NCI-H774 (cell line): Measurements from ENCODE around the gene ZNRF4.

ENCODE experiments used
- DNase-seq: peaks from one replicate; lab custom pipeline; 2025; lab: John Stamatoyannopoulos, UW

The ZNRF4 gene

GRCh38 chr19:5440299-5440698, 14.9 kb upstream of the ZNRF4 start:
- DNase-seq, result no peak

GRCh38 chr19:5443723-5444122, 11.5 kb upstream of the ZNRF4 start:
- DNase-seq, result no peak

DNA sequence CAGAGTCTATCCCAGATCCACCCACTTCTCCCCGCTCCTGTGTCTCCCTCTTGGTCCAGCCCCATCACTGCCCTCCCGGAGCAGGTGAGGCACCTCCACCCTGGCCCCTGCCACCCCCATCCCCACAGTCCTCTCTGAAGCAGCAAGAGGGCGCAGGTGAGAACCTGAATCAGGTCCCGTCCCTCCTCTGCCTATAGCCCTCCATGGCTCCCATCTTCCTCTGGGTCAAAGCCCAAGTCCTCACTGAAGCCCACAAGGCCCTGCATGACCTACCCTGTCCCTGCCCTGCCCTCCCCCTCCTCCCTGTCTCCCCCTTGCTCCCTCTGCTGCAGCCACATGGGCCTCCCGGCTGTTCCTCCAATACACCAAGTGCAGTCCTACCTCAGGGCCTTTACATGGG, 10.8 kb upstream of the ZNRF4 start:
- no peak for DNase-seq

GRCh38 chr19:5445071-5445470, 10.1 kb upstream of the ZNRF4 start:
- DNase-seq, result no peak

GRCh38 chr19:5445561-5446055, 9.6 kb upstream of the ZNRF4 start:
- DNase-seq, result no peak

DNA sequence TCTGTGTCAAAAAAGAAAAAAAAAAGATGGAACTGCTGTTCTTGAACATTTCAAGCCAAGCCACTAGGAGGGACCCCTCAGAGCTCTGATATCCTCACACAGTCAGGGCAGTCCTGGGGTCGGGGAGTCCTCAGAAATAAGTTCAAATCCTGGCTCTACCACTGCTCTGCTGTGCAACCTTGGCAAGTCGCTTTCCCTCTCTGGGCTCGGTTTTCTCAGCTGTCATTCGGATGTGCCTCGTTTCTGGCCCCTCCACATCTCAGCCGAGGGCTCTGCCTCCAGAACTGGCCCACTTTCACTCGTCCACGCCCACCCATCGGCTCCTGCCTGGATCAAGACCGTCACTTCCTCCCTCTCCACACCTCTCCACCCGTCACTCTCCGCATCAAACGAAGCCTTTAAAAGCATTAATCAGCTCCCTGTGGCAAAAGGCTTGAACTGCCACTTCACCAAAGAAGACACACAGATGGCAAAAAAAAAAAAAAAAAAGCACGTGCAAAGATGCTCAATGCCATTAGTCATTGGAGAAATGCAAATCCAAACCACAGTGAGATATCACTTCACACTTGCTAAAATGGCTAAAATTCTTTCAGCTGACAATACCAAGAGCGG, 7.4 kb upstream of the ZNRF4 start:
- no peak for DNase-seq

GRCh38 chr19:5448374-5448773, 6.8 kb upstream of the ZNRF4 start:
- no peak for DNase-seq

DNA sequence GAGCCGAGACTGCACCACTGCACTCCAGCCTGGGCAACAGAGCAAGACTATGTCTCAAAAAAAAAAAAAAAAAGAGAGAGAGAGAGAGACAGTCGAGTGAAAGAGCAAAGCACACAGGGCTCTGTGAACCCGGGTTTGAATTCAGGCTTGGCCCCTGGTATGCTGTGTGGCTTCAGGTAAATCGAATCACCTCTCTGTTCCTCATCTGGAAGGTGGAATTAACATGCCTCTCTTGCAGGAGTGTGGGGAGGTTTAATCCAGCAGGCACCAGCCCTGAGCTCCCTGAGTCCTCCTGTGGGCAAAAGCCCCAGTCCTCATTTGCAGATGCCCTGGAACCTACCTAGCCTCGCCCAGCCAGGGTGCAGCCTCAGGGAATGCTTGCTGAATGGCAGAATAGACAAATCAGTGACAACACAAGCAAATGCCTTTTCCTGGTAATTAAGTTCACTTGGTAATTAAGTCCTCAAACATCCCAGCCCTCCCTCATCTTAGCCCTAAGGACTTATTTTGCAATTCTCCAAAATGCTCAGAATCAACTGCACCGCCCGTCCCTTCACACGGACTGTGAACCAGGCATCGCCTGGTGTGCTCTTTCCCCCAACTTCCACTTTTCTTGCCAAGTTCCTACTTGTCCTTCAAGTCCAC, 4.6 kb upstream of the ZNRF4 start:
- DNase-seq, result no peak

GRCh38 chr19:5451494-5451893, 3.7 kb upstream of the ZNRF4 start:
- no peak for DNase-seq

DNA sequence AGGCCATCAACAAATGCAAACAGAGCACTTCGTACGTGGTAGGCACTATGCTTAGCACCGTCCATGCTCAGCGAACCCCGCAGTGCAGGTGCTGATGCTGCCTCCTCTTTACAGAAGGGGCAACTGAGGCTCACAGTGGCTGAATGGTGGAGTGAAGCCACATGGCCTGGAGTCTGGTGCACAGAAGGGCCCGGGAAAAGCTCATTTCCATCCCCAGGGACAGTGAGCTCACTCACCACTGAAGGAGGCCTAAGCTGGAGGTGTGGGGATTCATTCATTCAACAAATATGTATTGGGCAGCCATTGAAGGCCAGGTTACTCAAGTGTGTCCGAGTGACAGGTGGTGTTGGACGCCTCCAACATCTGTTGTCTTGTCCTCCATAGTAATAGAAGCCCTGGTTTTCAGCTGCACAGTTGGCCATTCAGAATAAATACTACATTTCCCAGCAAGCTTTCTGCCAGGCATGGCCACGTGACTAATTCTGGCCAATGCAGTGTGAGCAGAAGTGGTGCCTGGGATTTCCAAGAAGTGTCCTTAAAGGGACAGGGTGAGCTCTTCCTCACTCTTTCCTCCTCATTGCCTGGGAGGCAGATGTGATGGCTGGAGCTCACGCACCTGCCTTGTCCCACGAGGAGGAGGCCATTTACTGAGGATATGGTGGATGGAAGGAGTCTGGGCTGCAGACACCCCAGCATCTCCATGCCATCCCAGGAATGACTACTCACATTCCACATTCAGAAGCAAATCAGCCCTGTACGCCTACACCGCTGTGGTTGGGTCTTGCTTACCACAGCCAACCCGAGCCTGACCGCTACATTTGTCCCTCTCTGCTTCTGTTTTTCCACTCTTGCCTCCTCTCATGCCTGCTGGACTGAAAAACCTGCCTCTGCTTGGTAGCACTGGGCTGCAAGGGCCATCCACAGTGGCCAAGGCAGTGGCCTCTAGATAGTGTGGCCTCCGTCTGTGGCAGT, 2.3 kb upstream of the ZNRF4 start:
- no peak for DNase-seq

DNA sequence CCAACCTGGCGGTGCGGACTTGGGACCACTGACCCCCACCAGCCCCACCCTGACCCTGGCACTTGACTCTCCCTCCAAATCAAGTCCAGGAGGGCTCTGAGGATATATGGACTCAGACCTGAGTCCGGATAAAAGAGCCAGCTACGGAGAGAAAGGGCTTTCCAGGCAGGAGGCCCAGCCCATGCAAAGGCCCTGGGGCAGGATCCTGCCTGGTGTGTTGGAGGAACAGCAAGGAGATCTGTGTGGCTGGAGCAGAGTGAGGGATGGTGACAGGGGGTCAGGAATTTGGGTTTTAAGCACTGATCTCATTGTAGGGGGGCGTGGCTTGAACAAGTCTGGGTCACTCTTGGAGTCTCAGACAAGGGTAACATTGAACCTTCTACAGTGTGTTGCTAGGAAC, 474 bp upstream of the ZNRF4 start:
- no peak for DNase-seq

DNA sequence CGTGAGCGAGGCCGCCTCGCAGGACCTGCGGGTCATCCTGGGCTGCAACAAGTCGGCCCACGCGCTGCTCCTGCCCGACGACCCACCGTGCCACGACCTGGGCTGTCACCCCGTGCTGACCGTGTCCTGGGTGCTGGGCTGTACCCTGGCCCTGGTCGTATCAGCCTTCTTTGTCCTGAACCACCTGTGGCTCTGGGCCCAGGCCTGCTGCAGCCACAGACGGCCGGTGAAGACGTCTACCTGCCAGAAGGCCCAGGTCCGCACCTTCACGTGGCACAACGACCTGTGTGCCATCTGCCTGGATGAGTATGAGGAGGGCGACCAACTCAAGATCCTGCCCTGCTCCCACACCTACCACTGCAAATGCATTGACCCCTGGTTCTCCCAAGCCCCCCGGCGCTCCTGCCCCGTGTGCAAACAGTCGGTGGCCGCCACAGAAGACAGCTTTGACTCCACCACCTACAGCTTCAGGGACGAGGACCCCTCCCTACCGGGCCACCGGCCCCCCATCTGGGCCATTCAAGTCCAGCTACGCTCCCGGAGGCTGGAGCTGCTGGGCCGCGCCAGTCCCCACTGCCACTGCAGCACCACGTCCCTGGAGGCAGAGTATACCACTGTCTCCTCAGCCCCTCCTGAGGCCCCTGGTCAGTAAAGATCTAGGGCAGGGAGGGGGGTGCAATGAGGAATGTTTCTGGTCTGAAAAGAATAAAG, 1.1 kb downstream of the ZNRF4 start:
- DNase-seq, result no peak

GRCh38 chr19:5456841-5457200, 1.6 kb downstream of the ZNRF4 start:
- no peak for DNase-seq

DNA sequence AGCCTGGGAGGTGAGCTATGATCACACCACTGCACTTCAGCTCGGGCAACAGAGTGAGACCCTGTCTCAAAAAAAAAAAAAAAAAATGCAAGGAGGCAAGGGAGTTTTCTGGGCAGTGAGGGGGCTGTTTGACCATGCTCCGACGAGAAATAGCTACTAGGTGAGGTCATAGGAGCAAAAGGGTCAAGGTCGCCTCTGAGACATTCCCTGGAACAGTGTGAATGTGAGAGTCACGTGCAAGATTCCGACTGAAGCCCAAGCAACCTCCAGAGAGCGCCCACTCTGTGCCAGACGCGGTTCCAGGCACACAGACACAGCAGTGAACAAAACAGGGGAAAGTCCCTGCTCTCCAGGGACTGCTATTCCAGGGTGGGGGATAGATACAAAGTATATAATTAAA, 2.5 kb downstream of the ZNRF4 start:
- no peak for DNase-seq

GRCh38 chr19:5458420-5458819, 3.2 kb downstream of the ZNRF4 start:
- no peak for DNase-seq

DNA sequence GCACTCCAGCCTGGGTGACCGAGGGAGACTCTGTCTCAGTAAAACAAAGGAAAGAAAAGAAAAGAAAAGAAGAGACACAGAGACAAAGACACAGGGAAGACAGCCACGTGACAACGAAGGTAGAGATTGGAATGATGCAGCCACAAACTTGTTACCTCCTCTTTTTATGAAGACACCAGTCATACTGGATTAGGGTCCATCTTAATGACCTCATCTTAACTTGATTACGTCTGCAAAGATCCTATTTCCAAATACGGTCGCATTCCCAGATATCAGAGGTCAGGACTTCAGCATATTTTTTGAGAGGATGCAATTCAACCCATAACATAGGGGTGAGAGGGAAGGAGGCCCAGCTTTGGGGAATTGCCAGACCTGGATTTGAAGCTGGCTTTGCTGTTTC, 4.1 kb downstream of the ZNRF4 start:
- DNase-seq, result no peak

DNA sequence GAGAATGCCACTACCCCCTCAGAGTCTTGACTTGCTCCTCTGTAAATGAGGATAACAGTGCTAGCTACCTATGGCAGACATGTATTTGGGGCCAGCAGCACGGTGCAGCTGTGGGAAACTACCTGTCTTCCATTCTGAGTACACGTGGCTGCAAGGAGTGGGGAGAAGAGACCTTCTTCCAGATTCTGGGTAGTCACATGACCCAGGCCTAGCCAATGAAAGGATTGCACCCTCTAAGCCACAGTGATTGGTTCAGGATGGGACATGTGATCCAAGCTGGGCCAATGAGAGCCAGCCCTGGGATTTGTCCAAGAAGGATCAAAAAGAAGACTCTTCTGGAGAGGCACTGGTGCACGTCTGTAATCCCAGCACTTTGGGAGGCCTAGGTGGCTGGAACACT, 5.5 kb downstream of the ZNRF4 start:
- no peak for DNase-seq

GRCh38 chr19:5463959-5464358, 8.7 kb downstream of the ZNRF4 start:
- DNase-seq, result no peak

- DNase-seq, result no peak
Measured at GRCh38 chr19:5466072-5466471, 10.9 kb downstream of the ZNRF4 start.

DNA sequence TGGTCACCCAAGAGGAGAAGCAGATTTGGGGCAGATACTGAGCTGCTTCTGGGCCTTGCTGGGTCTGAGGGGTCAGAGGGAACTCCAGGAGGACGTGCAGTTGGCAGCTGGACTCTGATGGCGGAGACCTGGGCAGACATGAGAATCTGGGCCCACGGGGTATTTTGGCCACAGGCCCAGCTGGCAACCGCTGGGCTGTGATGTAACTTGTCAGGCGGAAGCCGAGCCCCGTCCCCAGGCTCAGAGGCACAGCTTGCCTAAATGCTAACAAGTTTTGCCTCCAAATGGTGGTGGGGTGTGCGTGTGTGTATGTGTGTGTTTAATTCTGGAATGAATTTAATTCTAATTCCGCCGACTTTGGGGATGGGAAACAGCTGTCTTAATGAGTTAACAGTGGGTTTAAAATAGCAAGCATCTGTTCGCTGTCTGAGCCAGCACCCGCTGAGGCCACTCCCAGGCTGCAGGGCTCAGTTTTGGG, 11.6 kb downstream of the ZNRF4 start:
- no peak for DNase-seq

DNA sequence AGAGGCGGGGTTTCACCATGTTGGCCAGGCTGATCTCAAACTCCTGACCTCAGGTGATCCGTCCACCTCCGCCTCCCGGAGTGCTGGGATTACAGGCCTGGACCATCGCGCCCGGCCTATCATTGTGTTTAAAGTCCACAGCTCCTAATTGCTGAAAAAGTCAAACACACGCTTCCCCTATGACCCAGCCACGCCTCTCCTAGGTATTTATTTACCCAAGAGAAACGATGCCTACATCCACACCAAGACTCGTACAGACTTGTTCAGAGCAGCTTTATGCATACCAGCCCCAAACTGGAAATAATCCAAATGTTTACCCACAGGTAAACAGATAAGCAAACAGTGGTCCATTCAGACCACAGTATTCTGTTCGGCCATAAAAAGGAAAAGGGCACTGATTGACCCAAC, 15.1 kb downstream of the ZNRF4 start:
- no peak for DNase-seq

DNA sequence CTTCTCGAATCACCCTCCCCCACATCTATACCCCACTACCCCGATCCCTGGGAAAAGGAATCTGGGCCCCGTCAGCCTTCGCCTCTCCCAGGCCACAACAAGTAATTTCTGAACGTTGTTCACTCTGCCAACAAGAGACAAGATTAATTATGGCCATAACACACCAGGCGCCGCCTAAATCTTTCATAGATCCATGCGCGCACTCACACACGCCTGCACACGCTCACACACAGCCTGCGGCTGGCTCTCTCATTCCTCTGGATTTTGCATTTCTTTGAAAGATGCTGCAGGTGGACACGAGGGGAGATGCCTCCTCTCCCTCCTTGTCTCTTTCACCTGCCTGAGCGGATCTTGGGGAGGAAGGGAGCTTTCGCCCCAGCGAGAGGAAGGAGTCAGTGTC, 17.1 kb downstream of the ZNRF4 start:
- DNase-seq, result no peak
